H1 (cell line): ENCODE data around the gene CPM.

Experiments used
- BRCA1 ChIP-seq: IDR thresholded peaks from 2 replicates; pipeline ENCODE4 v1.6.1; 2012; ENCODE audit warnings: low read depth, low read length, improper control_type of control experiment
- CBX8 ChIP-seq: fragments of 300-800, 300-1000 bp; sonication (generic); IDR thresholded peaks from 2 replicates; pipeline ENCODE4 v1.7.1; 2016; ENCODE audit warnings: low read depth, low read length, borderline replicate concordance
- CEBPB ChIP-seq: IDR thresholded peaks from 2 replicates; pipeline ENCODE4 v1.6.1; 2012; ENCODE audit warnings: low read depth, low read length
- EP300 ChIP-seq, 2 experiments: IDR thresholded peaks; 1 replicate in 1 of 2; 2 replicates in 1 of 2; pipeline ENCODE4 v1.6.1; 2011 to 2012; ENCODE audit warnings: low read depth in 2 of 2, low read length in 2 of 2, mild to moderate bottlenecking in 2 of 2, borderline replicate concordance in 1 of 2, inconsistent platforms in 1 of 2, moderate library complexity in 1 of 2
- EZH2 ChIP-seq: fragments of 200-600 bp; sonication (generic); IDR thresholded peaks from 2 replicates; pipeline ENCODE4 v1.7.1; 2012; ENCODE audit warnings: low read depth, mild to moderate bottlenecking, moderate library complexity, low read length, inconsistent platforms; ENCODE audit not compliant: severe bottlenecking
- HDAC2 ChIP-seq, 2 experiments: fragments of 300-600 bp in 1 of 2; sonication (generic) in 1 of 2; IDR thresholded peaks; 2 replicates each; pipeline ENCODE4 v1.6.1; 2011 to 2012; ENCODE audit warnings: low read depth in 2 of 2, low read length in 2 of 2, mild to moderate bottlenecking in 2 of 2, moderate library complexity in 2 of 2, borderline replicate concordance in 1 of 2, inconsistent platforms in 1 of 2
- JUN ChIP-seq: IDR thresholded peaks from 2 replicates; pipeline ENCODE4 v1.6.1; 2011; ENCODE audit warnings: low read depth, mild to moderate bottlenecking, improper control_type of control experiment, low read length
- POLR2A ChIP-seq, 2 experiments: IDR thresholded peaks; 1 replicate in 1 of 2; 2 replicates in 1 of 2; pipeline ENCODE4 v1.6.1; 2011; ENCODE audit warnings: low read depth in 2 of 2, low read length in 2 of 2, mild to moderate bottlenecking in 2 of 2; ENCODE audit errors: control extremely low read depth in 1 of 2
- POLR2AphosphoS5 ChIP-seq: IDR thresholded peaks from 2 replicates; pipeline ENCODE4 v1.6.1; 2011; ENCODE audit warnings: low read depth, low read length
- RAD21 ChIP-seq, 2 experiments: IDR thresholded peaks in 1 of 2; conservative IDR thresholded peaks in 1 of 2; 2 replicates each; pipeline ENCODE4 v1.6.1; 2011; ENCODE audit warnings: low read depth in 2 of 2, low read length in 2 of 2, improper control_type of control experiment in 1 of 2, inconsistent platforms in 1 of 2, mild to moderate bottlenecking in 1 of 2, moderate library complexity in 1 of 2
- RFX5 ChIP-seq: IDR thresholded peaks from 2 replicates; pipeline ENCODE4 v1.6.1; 2011; ENCODE audit warnings: low read depth, low read length, improper control_type of control experiment, borderline replicate concordance
- SP1 ChIP-seq: IDR thresholded peaks from 2 replicates; pipeline ENCODE4 v1.6.1; 2011; ENCODE audit warnings: low read depth, low read length
- TF ChIP-seq, protein P1 (sequence below), 3 experiments: IDR thresholded peaks; 1 replicate in 2 of 3; 2 replicates in 1 of 3; pipeline versions ENCODE4 v1.5.1 to v1.6.1; 2011; ENCODE audit warnings: low read length in 3 of 3, mild to moderate bottlenecking in 3 of 3, inconsistent platforms in 2 of 3, low read depth in 1 of 3, moderate library complexity in 1 of 3; ENCODE audit not compliant: insufficient read depth in 1 of 3; ENCODE audit errors: control extremely low read depth in 1 of 3
- TF ChIP-seq, protein P2 (sequence below): IDR thresholded peaks from 2 replicates; pipeline ENCODE4 v1.6.1; 2011; ENCODE audit warnings: low read depth, mild to moderate bottlenecking, low read length; ENCODE audit not compliant: insufficient read depth

DNA sequence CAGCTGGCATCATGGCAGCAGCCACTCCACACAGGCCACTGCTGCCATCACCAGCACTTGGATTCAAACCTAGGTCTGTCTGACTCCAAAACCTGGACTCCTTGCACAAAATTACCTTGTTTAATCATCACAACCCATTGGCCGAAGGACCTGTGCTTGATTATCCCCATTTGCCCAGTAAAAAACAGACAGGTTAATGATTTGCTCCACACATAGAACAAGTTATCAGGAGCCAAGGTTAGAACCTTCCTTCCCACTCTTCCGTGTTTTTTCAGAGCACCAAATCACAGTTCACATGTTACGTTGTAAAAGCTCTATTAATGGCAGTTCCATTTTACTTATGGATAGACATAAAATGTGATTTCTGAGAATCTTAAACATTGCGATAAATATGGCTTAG is 23.5 kb upstream of the CPM start:
- TF ChIP-seq POLR2A (IDR thresholded peaks at IDR 0.05; ENCODE audit: control extremely low read depth in 1 of 2, low read depth in 2 of 2, low read length in 2 of 2) (no peak), CEBPB (no peak), RAD21 (IDR thresholded peaks at IDR 0.05 in 1 of 2, conservative IDR thresholded peaks at IDR 0.05 in 1 of 2; ENCODE audit: low read depth in 2 of 2, low read length in 2 of 2) (no peak), EP300 (IDR thresholded peaks at IDR 0.05; ENCODE audit: borderline replicate concordance in 1 of 2, low read depth in 2 of 2, low read length in 2 of 2) (no peak), EZH2 (no peak), CBX8 (no peak), RFX5 (no peak), HDAC2 (IDR thresholded peaks at IDR 0.05; ENCODE audit: borderline replicate concordance in 1 of 2, low read depth in 2 of 2, low read length in 2 of 2) (no peak), POLR2AphosphoS5 (no peak), BRCA1 (no peak), JUN (no peak), SP1 (no peak)
- TF ChIP-seq, protein P1, sequence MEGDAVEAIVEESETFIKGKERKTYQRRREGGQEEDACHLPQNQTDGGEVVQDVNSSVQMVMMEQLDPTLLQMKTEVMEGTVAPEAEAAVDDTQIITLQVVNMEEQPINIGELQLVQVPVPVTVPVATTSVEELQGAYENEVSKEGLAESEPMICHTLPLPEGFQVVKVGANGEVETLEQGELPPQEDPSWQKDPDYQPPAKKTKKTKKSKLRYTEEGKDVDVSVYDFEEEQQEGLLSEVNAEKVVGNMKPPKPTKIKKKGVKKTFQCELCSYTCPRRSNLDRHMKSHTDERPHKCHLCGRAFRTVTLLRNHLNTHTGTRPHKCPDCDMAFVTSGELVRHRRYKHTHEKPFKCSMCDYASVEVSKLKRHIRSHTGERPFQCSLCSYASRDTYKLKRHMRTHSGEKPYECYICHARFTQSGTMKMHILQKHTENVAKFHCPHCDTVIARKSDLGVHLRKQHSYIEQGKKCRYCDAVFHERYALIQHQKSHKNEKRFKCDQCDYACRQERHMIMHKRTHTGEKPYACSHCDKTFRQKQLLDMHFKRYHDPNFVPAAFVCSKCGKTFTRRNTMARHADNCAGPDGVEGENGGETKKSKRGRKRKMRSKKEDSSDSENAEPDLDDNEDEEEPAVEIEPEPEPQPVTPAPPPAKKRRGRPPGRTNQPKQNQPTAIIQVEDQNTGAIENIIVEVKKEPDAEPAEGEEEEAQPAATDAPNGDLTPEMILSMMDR (IDR thresholded peaks at IDR 0.05; ENCODE audit: control extremely low read depth in 1 of 3, insufficient read depth in 1 of 3, low read depth in 1 of 3, low read length in 3 of 3), result no peak
- TF ChIP-seq, protein P2, sequence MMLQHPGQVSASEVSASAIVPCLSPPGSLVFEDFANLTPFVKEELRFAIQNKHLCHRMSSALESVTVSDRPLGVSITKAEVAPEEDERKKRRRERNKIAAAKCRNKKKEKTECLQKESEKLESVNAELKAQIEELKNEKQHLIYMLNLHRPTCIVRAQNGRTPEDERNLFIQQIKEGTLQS, result no peak
